Psoas muscle (tissue), 8 donors: ENCODE results near the gene CD46. TPM values are rescaled to one million over a fixed set of nuclear protein-coding genes. Genes with fewer than 3 reads are reported as not detected.
A peak's percentile ranks its signal among the peaks of the same experiment; 100 is the strongest.

Source experiments
- ATAC-seq, 4 donors: fragments of 200-7000 bp; cut with Tn5 transposase; one replicate each; pipeline ENCODE4 v1.9.1; 2020; ENCODE audit warnings: moderate library complexity in 3 of 4, mild to moderate bottlenecking in 2 of 4
- DNase-seq, 2 donors: peaks; one replicate each; pipeline ENCODE4 v3.0.0-alpha.2; 2020
- H3K27ac ChIP-seq: fragments of 200-600 bp; one replicate; pipeline ENCODE4 v1.8.0; 2022
- H3K27me3 ChIP-seq, 3 donors: fragments of 200-600 bp in 1 of 3; one replicate each; pipeline versions ENCODE4 v1.6.1 to v1.8.0; 2013 to 2022; ENCODE audit warnings: low read length in 2 of 3, mild to moderate bottlenecking in 2 of 3, moderate library complexity in 1 of 3; ENCODE audit not compliant: insufficient read depth in 3 of 3
- H3K36me3 ChIP-seq, 2 donors: fragments of 200-600 bp in 1 of 2; one replicate each; pipeline versions ENCODE4 v1.6.1 to v1.8.0; 2013 to 2022; ENCODE audit warnings: low read depth in 1 of 2, mild to moderate bottlenecking in 1 of 2, moderate library complexity in 1 of 2; ENCODE audit not compliant: insufficient read depth in 1 of 2
- H3K4me1 ChIP-seq: fragments of 200-600 bp; one replicate; pipeline ENCODE4 v1.8.0; 2022
- H3K4me3 ChIP-seq: fragments of 200-600 bp; one replicate; pipeline ENCODE4 v1.8.0; 2022; ENCODE audit warnings: mild to moderate bottlenecking
- H3K9me3 ChIP-seq: fragments of 200-600 bp; one replicate; pipeline ENCODE4 v1.8.0; 2022
- WGBS, 3 donors: extraction: QIAGEN DNeasy Blood & Tissue Kit; methylation state at CpG; one replicate each; pipeline versions ENCODE4 v1.1.6 to v1.1.7; 2013; 5-methylcytosine and 5-hydroxymethylcytosine counted together
- intact Hi-C, 2 donors: fragments of 100-400 bp; cut with DNase I; formaldehyde crosslinking; loops; one replicate each; pipeline versions ENCODE4 v1.11.0 to v1.14.2; 2022
- polyA plus RNA-seq, 3 donors: library from polyadenylated mRNA; stranded (reverse); fragments of 200-250 nt; gene quantifications; one replicate each; pipeline ENCODE4 v1.2.3, GENCODE V29; 2013
- total RNA-seq, 4 donors: library from RNA; stranded (reverse); fragmentation: NEBNext Ultra II Directional in 2 of 4; extraction: Animal tissue kit (Norgen Biotek cat#: 25700) in 2 of 4; gene quantifications; one replicate each; pipeline versions ENCODE4 v1.2.1 to v1.2.4, GENCODE V29; 2021 to 2023
- TF ChIP-seq, protein P1 (sequence below): fragments of 200-600 bp; IDR thresholded peaks from one replicate; pipeline ENCODE4 v1.8.0; 2022; ENCODE audit warnings: antibody characterized with exemption
- donor health status: healthy with polysubstance abuse.
- donor health status: DM: no; HTN: no; CAD: no; lungs with moderate emphysema.
- donor health status: Bipolar disorder and iron deficiency.
- donor health status: healthy.
- donor health status: DM: yes; HTN: yes; CAD: no.
- donor health status: DM: no; HTN: no; CAD: no.
- donor health status: DM: no; HTN: no; CAD: no.
- donor health status: DM: yes; HTN: yes; CAD: no.

Gene CD46
- total and polyA plus RNA-seq, 7 donors: 33.9 to 66.3 (median 44.1) TPM

GRCh38 chr1:207808322-207808705, 56.5 kb downstream of the CD46 start:
- no peak for DNase-seq

GRCh38 chr1:207808911-207809555, 57.2 kb downstream of the CD46 start:
- Histone ChIP-seq H3K27me3 (no peaks in the 10 kb centered on the region), H3K4me1 (peaks cover 98% of the 10 kb centered on the region), H3K4me3 (peak overlapping the region; percentile 51), H3K9me3 (no peaks in the 10 kb centered on the region), H3K27ac (peak overlapping the region; percentile 95), H3K36me3 (peaks cover 0 to 97% of the 10 kb centered on the region in 2 donors)
- TF ChIP-seq, protein P1, sequence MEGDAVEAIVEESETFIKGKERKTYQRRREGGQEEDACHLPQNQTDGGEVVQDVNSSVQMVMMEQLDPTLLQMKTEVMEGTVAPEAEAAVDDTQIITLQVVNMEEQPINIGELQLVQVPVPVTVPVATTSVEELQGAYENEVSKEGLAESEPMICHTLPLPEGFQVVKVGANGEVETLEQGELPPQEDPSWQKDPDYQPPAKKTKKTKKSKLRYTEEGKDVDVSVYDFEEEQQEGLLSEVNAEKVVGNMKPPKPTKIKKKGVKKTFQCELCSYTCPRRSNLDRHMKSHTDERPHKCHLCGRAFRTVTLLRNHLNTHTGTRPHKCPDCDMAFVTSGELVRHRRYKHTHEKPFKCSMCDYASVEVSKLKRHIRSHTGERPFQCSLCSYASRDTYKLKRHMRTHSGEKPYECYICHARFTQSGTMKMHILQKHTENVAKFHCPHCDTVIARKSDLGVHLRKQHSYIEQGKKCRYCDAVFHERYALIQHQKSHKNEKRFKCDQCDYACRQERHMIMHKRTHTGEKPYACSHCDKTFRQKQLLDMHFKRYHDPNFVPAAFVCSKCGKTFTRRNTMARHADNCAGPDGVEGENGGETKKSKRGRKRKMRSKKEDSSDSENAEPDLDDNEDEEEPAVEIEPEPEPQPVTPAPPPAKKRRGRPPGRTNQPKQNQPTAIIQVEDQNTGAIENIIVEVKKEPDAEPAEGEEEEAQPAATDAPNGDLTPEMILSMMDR: no peak
- no peak for DNase-seq
- WGBS, 3 donors: 45 to 72% (median 51%) methylated on average over 5 of the region's 5 CpGs
- intact Hi-C loops: no loop called here
- ATAC-seq: no peak

More at GRCh38 chr1:207808322-207808705, 56.5 kb downstream of the CD46 start:
- Histone ChIP-seq H3K36me3 (peaks cover 0 to 97% of the 10 kb centered on the region in 2 donors), H3K27ac (peak overlapping the region; percentile 95), H3K4me3 (peak overlapping the region; percentile 51), H3K4me1 (peaks cover 97% of the 10 kb centered on the region), H3K27me3 (no peaks in the 10 kb centered on the region), H3K9me3 (no peaks in the 10 kb centered on the region)
- TF ChIP-seq, protein P1: no peak
- intact Hi-C loops: no loop called here
- WGBS, 3 donors: 33 to 42% (median 33%) methylated on average over 7 of the region's 7 CpGs
- peak in 3 of 4 donors; percentile 12 to 43 (median 13) for ATAC-seq

- peaks cover 98% of the 10 kb centered on the region for H3K4me1 ChIP-seq
Measured at GRCh38 chr1:207810173-207810572, 58.3 kb downstream of the CD46 start.

DNA sequence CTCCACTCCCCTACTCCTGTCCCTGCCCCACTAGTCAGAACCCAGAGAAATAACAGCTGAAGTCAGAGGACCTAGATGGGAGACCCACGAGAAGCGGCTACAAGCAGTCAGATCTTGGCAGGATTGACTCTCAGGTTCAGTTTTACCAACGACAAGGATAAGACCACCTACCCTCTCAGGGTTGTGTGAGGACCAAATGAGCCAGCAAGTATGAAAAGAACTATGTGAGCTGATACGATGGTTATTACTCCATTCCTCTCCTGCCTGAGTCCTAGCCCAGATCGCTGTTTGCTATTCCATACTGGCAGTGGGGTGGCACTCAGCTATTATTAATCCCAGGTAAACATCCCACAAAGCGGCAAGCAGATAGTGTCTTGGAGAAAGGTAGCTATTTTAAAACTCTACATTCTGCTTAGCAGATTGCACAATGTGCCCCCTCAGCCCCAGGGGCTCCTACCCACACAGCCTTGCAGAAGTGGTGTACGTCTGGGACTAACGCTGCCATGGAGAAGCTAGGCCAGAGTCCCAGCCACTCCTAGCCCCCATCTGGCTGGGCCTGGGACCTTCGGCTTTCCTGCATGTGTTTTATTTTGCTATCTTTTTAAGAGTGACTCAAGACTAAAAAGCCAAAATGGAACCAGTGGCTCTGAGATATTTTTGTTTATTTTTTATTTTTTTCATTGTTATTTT, 58.9 kb downstream of the CD46 start:
- Histone ChIP-seq H3K36me3 (peaks cover 0 to 97% of the 10 kb centered on the region in 2 donors), H3K4me3 (peak overlapping the region; percentile 51), H3K27ac (peak overlapping the region; percentile 95), H3K27me3 (no peaks in the 10 kb centered on the region), H3K4me1 (peaks cover 98% of the 10 kb centered on the region), H3K9me3 (no peaks in the 10 kb centered on the region)
- WGBS, 3 donors: 32 to 69% (median 36%) methylated on average over 9 of the region's 9 CpGs
- TF ChIP-seq, protein P1: no peak
- intact Hi-C loops: no loop called here
- ATAC-seq: no peak
- DNase-seq: no peak

More at GRCh38 chr1:207810173-207810572, 58.3 kb downstream of the CD46 start:
- ATAC-seq (peak in 1 of 4 donors; percentile 16), DNase-seq (no peak)
- TF ChIP-seq, protein P1: no peak
- Histone ChIP-seq H3K4me3 (peak overlapping the region; percentile 51), H3K27me3 (no peaks in the 10 kb centered on the region), H3K27ac (peak overlapping the region; percentile 95), H3K36me3 (peaks cover 0 to 97% of the 10 kb centered on the region in 2 donors), H3K9me3 (no peaks in the 10 kb centered on the region)
- intact Hi-C loops: no loop called here
- 57 to 89% (median 60%) methylated on average over 2 of the region's 2 CpGs for WGBS, 3 donors
